Measurements from ENCODE around the gene TM9SF2. TPM values are rescaled to one million over a fixed set of nuclear protein-coding genes. Genes with fewer than 3 reads are reported as not detected.
A peak's percentile ranks its signal among the peaks of the same experiment; 100 is the strongest.
"Not testable (repeated sequence)": the region's sequence is repeated elsewhere in the genome, so short reads cannot be mapped to it uniquely, and the experiment has no call there.

The TM9SF2 gene
- total RNA-seq, 1 donor from 2014 or later = 61.1 TPM

- no peak for ATAC-seq
- intact Hi-C loops (cut with DNase I) = no loop called here
Measured at GRCh38 chr13:99564386-99564785, 63.1 kb downstream of the TM9SF2 start.

GRCh38 chr13:99565478-99566124, 64.3 kb downstream of the TM9SF2 start:
- ATAC-seq (no peak), DNase-seq (ENCODE audit: missing footprints) (no peak)
- intact Hi-C loops (cut with DNase I) = no loop called here

More at GRCh38 chr13:99564386-99564785, 63.1 kb downstream of the TM9SF2 start:
- no peak for DNase-seq (ENCODE audit: missing footprints)

DNA sequence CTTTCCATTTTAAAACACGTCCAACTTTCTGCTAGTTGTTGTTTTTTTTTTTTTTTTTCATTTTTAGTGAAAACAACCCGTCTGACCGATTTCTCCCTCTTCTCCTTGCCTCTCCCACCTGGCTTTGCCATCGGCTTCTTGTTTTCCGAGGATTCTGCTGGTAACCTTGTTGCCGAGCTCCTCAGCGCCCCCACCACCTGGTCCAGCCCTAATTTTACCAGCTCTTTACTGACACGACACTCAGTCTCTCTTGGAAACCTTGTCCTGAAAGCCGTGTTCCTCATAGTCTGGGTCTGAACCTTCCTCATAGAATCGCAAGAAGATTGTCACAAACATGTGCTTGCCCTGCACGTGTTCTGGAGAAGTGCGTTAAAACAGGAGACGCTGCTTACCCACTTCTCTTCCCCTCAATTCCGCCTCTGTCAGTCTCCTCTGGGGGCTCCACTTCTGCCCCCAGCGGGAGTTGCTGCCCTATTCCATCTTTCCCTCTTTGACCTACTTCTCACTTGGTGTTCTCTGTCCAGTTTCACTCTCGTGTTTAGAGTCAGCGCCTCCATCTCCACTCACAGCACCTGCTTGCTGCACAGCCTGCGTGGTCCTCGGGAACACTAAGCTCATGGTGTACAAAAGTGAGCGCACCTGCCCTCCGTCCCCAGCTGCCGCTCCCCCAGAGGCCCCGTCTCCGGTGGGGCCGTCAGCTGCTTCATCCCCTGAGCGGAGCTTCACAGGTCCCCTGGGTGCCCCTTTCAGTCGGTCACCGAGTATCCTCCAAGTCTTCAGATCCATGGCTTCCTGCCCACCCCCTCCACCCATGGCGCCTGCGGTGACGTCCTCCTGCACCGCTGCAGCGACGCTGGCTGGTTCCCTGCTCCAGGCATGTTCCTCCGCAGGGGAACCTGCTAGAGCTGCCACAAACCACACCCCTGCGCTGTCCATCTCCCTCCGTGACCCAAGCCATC, 65.1 kb downstream of the TM9SF2 start:
- intact Hi-C loops (cut with DNase I) = no loop called here
- peak; percentile 39 for ATAC-seq
- no peak for DNase-seq (ENCODE audit: missing footprints)

DNA sequence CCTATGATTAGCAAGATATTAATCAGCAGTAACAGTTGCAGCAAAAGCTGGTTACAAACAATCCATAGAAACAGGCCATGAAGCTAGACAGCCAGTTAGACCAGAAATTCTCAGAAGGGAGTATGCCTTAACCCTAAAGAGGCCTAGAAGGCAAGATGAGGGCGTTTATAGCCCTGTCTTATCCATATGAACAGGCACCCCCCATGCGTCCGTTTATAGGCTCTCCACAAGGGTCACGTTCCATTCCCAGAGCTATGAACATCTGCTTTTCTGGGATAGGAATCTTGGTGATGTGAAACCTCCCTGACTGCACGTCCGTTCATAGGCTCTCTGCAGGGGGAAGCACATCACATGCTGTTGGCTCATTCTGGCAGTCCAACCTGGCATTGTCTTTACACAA, 67.6 kb downstream of the TM9SF2 start:
- intact Hi-C loops (cut with DNase I); DNase-seq (ENCODE audit: missing footprints); ATAC-seq: not testable (repeated sequence)

- DNase-seq (ENCODE audit: missing footprints) (no peak), ATAC-seq (no peak)
- intact Hi-C loops (cut with DNase I) = no loop called here
Measured at GRCh38 chr13:99572131-99572530, 70.9 kb downstream of the TM9SF2 start.

DNA sequence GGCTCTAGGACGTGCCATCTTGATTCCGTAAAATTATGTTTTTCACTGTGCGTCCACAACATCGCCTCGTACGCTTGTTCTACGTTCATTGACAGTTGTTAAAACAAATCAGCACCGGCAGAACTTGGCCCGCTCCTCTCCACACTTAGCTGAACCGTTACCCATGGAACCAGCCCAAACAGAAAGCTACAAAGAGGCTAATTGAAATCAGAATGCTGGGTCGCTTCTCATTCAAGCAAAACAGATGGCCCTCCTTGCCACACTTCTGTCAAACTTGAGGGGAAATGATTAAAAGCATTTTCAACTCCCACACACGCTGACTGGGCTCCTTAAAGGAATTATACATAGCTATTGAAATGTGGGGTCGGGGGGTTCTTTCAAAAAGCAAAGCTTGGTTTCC, 71.6 kb downstream of the TM9SF2 start:
- DNase-seq (ENCODE audit: missing footprints) = no peak
- no peak for ATAC-seq
- intact Hi-C loops (cut with DNase I) = no loop called here

DNA sequence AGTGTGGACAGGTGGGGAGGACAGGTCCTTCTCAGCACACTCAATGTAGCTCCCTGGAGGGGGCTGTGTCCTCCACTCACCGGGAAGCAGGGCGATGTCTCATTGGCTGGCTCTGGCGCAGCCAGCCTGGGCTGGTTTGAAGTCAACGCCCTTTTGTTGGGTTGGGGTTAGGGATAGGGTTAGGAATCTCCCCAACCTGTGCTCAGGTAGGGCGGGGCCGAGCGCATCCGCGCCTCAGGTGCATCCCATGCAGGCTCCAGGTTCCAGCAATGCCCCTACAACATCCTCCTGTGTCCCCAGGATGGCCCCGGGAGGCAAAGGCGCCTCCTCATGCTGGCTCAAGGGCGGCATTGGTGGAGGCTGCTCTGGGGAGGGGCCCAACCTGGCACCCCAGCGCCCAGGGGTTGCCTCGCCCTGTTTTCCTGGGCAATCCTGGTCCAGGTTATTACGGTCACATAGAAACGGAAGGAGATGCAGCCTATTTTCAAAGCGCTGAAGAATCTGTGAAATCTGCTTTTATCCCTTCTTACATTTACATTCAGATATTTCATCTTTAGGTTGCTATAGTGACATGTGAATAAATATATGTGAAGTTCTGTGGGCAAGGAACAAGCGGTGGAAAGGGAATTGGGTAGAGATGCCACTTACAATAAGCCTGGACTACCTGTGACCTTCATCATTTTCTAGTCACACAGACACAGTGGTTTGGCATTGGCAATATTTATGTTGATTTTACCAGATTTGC, 74.3 kb downstream of the TM9SF2 start:
- intact Hi-C loops (cut with DNase I) = no loop called here
- no peak for DNase-seq (ENCODE audit: missing footprints)
- no peak for ATAC-seq

- no peak for ATAC-seq
- DNase-seq (ENCODE audit: missing footprints) = no peak
- intact Hi-C loops (cut with DNase I) = no loop called here
Measured at GRCh38 chr13:99577934-99578917, 77.0 kb downstream of the TM9SF2 start.

- no peak for ATAC-seq
- no peak for DNase-seq (ENCODE audit: missing footprints)
- intact Hi-C loops (cut with DNase I) = no loop called here
Measured at GRCh38 chr13:99580500-99581268, 79.4 kb downstream of the TM9SF2 start.

DNA sequence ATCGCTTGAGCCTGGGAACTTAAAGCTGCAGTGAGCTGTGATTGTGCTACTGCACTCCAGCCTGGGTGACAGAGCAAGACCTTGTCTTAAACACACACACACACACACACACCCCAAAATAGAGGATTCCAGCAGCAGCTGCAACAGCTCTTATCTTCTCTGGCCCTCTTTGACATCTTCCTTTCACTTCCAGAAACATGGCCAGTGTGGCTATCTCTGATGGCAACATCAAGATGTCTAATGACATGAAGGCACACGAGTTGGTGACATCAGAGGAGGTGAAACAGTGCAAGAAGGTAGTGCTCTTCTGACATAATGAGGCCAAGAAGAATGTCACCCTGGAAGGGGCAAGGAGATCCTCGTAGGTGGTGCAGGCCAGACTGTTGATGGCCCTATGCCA, 81.2 kb downstream of the TM9SF2 start:
- intact Hi-C loops (cut with DNase I) = no loop called here
- ATAC-seq (no peak), DNase-seq (ENCODE audit: missing footprints) (no peak)

DNA sequence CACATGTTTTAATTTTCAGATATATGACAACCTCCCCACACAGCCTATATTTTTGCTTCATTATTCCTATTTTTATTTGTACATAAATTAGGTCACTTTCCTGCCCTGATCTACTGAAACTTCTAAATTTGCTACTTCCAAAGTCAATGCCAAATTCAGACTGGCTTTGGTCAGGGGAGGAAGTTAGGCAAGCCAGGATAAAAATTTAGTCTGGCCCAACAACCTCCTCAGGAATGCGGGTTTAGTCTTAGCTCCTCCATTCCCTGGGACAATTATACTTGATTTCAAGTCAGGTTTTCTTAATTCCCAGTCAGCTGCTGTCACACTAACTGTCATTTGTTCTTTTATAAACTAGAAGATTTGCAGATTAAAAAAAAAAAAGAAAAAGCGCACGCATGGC, 84.3 kb downstream of the TM9SF2 start:
- ATAC-seq (no peak), DNase-seq (ENCODE audit: missing footprints) (no peak)
- intact Hi-C loops (cut with DNase I) = no loop called here

DNA sequence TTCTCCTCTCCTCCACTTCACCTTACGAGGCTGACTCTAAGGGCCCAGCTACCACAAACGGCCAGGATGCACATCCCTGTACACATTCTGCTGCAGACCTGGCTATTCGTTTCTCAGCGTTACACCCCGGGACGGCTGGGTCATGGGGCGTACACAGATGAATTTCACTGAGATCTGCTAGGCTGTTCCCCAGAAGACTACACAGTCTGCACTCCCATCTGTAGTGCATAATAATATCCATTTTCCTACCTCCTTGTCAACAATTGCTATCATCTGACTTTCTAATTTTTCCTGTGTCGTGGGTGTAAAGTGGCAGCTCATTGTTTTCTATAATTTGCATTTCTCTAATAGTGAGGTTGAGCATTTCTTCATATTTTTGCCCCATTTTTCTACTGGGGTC, 85.7 kb downstream of the TM9SF2 start:
- ATAC-seq = no peak
- DNase-seq (ENCODE audit: missing footprints) = no peak
- intact Hi-C loops (cut with DNase I) = no loop called here

GRCh38 chr13:99587893-99588606, 86.8 kb downstream of the TM9SF2 start:
- ATAC-seq (no peak), DNase-seq (ENCODE audit: missing footprints) (no peak)
- intact Hi-C loops (cut with DNase I) = no loop called here

- no peak for DNase-seq (ENCODE audit: missing footprints)
- intact Hi-C loops (cut with DNase I) = no loop called here
- ATAC-seq = no peak
Measured at GRCh38 chr13:99589575-99589974, 88.3 kb downstream of the TM9SF2 start.

DNA sequence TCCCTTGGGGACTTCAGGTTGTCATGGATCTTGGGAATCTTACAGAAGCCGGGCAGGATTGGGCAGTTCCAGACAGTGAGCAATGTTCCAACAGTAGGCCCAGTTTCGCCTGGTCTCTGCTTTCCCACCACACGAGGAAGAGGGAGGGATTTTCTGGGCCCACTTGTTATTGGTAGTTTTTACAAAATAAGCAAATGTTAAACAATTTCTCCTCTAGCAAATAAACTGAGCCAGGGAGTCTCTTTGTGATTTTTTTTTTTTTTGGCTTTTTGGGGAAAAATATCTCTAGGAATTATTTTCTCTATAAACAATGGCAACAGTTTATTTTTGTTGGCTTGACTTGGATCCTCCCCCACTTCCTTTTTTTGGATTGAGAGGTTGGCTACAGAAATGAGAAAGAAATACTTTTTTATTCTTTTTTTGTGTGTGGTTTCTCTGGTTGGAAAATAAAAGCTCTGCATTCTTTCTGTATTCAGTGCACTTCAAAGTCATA, 89.3 kb downstream of the TM9SF2 start:
- no peak for DNase-seq (ENCODE audit: missing footprints)
- intact Hi-C loops (cut with DNase I) = no loop called here
- ATAC-seq = no peak

- intact Hi-C loops (cut with DNase I) = no loop called here
- DNase-seq (ENCODE audit: missing footprints) = no peak
- ATAC-seq = no peak
Measured at GRCh38 chr13:99596180-99596579, 94.9 kb downstream of the TM9SF2 start.

DNA sequence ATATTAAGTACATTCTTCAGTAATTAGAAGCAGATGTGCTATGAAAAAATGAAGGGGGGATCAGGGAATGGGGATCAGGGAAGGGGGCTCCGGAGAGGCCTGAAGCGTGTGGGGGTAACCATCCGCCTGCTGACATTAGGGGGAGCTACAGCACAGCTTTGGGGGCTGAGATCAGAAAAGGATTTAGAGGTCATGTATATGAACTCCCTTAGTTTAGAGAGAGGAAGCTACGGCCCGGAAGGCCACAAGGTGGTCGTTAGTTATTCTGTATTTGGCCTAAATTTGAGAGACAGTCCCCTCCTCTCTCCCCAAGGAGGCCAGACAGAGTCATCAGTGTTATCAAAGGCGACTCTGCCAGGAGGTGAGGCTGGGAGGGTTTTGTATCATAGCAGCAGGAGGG, 99.0 kb downstream of the TM9SF2 start:
- DNase-seq (ENCODE audit: missing footprints) = no peak
- intact Hi-C loops (cut with DNase I) = no loop called here
- ATAC-seq = no peak
